ENCODE data around the gene CERK. TPM values are rescaled to one million over a fixed set of nuclear protein-coding genes. Genes with fewer than 3 reads are reported as not detected.

Gene CERK
- total RNA-seq, 1 donor from 2014 or later: 50.7 TPM

DNA sequence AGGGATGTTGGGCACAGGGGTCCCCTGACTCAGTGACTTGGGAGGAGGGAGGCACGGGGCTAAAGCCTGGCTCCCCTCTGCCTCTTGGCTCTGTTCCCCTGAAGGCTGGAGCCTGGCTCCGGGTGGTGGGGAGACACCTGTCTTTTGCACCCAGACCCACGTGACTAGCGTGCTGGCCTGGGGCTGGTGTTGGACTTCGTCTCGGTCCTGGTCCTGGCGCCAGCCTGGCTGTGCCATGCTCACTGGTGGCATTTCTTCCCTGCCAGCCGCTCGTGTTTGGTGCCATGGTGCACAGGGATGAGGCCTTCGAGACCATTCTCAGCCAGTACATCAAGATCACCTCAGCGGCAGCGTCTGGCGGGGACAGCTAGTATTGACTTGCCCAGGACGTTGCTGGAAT is 61.2 kb downstream of the CERK start:
- Mint-ChIP-seq H3K36me3 (no peaks in the 10 kb centered on the region), H3K27me3 (ENCODE audit: low read depth) (no peaks in the 10 kb centered on the region), H3K27ac (no peak overlapping the region), H3K4me3 (no peak overlapping the region), H3K4me1 (no peaks in the 10 kb centered on the region), H3K9me3 (no peaks in the 10 kb centered on the region)
- TF ChIP-seq, protein P1, sequence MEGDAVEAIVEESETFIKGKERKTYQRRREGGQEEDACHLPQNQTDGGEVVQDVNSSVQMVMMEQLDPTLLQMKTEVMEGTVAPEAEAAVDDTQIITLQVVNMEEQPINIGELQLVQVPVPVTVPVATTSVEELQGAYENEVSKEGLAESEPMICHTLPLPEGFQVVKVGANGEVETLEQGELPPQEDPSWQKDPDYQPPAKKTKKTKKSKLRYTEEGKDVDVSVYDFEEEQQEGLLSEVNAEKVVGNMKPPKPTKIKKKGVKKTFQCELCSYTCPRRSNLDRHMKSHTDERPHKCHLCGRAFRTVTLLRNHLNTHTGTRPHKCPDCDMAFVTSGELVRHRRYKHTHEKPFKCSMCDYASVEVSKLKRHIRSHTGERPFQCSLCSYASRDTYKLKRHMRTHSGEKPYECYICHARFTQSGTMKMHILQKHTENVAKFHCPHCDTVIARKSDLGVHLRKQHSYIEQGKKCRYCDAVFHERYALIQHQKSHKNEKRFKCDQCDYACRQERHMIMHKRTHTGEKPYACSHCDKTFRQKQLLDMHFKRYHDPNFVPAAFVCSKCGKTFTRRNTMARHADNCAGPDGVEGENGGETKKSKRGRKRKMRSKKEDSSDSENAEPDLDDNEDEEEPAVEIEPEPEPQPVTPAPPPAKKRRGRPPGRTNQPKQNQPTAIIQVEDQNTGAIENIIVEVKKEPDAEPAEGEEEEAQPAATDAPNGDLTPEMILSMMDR (IDR thresholded peaks at IDR 0.05; ENCODE audit: unreplicated experiment): no peak
- DNase-seq (ENCODE audit: low spot score in 2 of 2, unreplicated experiment in 2 of 2): no peak

DNA sequence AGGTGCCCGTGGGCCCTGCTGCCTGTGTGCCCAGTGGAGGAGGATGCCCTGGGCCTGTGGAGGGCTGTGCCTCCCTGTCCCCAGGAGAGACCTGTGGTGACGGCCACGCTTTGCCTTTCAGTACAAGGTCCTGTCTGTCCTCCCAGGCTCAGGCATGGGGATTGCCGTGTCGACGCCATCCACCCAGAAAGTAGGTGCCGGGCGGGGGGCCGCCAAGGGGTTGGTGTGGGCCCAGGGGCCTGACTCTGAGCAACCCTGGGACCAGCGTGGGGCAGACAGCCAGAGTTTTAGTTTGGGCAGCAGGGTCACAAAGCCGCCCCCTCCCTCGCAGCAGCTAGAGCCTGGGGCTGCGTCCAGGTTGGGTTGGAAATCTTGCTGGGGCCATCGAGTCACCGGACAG is 61.6 kb downstream of the CERK start:
- H3K36me3 Mint-ChIP-seq: no peaks in the 10 kb centered on the region
- no peaks in the 10 kb centered on the region for H3K9me3 Mint-ChIP-seq
- H3K4me1 Mint-ChIP-seq: no peaks in the 10 kb centered on the region

GRCh38 chr22:46675938-46676337 is 62.1 kb downstream of the CERK start:
- Mint-ChIP-seq H3K27ac (no peak overlapping the region), H3K27me3 (ENCODE audit: low read depth) (no peaks in the 10 kb centered on the region), H3K4me3 (no peak overlapping the region), H3K36me3 (no peaks in the 10 kb centered on the region), H3K9me3 (no peaks in the 10 kb centered on the region), H3K4me1 (no peaks in the 10 kb centered on the region)
- no peak for DNase-seq (ENCODE audit: low spot score in 2 of 2, unreplicated experiment in 2 of 2)
- TF ChIP-seq, protein P1 (IDR thresholded peaks at IDR 0.05; ENCODE audit: unreplicated experiment): no peak

More for the DNA sequence above, 61.6 kb downstream of the CERK start:
- DNase-seq (ENCODE audit: low spot score in 2 of 2, unreplicated experiment in 2 of 2): no peak
- TF ChIP-seq, protein P1 (IDR thresholded peaks at IDR 0.05; ENCODE audit: unreplicated experiment): no peak
- Mint-ChIP-seq H3K27ac (no peak overlapping the region), H3K27me3 (ENCODE audit: low read depth) (no peaks in the 10 kb centered on the region), H3K4me3 (no peak overlapping the region)

- TF ChIP-seq, protein P1 (IDR thresholded peaks at IDR 0.05; ENCODE audit: unreplicated experiment): no peak
- H3K4me1 Mint-ChIP-seq: no peaks in the 10 kb centered on the region
- no peaks in the 10 kb centered on the region for H3K9me3 Mint-ChIP-seq
- H3K36me3 Mint-ChIP-seq: no peaks in the 10 kb centered on the region
- H3K4me3 Mint-ChIP-seq: no peak overlapping the region
- DNase-seq (ENCODE audit: low spot score in 2 of 2, unreplicated experiment in 2 of 2): no peak
- no peak overlapping the region for H3K27ac Mint-ChIP-seq
- no peaks in the 10 kb centered on the region for H3K27me3 Mint-ChIP-seq (ENCODE audit: low read depth)
Observed at GRCh38 chr22:46675479-46675878, 62.6 kb downstream of the CERK start.

DNA sequence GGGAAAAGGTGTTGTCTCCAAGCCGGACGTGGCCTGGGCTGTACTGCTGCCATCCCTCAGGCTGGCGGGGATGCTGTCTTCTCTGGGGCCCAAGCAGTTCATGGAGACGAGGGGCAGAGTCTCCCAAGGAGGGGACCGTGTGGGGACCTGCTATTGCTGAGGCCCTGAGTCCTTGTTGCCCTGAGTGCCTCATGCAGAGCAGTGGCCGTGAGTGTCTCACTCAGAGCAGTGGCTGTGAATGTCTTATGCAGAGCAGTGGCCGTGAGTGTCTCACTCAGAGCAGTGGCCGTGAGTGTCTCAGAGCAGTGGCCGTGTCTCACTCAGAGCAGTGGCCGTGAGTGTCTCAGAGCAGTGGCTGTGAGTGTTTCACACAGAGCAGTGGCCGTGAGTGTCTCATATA is 63.1 kb downstream of the CERK start:
- H3K27ac Mint-ChIP-seq: no peak overlapping the region
- H3K9me3 Mint-ChIP-seq: no peaks in the 10 kb centered on the region
- peaks cover under 1% of the 10 kb centered on the region for H3K36me3 Mint-ChIP-seq
- no peak for DNase-seq (ENCODE audit: low spot score in 2 of 2, unreplicated experiment in 2 of 2)
- TF ChIP-seq, protein P1 (IDR thresholded peaks at IDR 0.05; ENCODE audit: unreplicated experiment): no peak
- H3K27me3 Mint-ChIP-seq (ENCODE audit: low read depth): no peaks in the 10 kb centered on the region
- H3K4me3 Mint-ChIP-seq: no peak overlapping the region
- H3K4me1 Mint-ChIP-seq: no peaks in the 10 kb centered on the region

DNA sequence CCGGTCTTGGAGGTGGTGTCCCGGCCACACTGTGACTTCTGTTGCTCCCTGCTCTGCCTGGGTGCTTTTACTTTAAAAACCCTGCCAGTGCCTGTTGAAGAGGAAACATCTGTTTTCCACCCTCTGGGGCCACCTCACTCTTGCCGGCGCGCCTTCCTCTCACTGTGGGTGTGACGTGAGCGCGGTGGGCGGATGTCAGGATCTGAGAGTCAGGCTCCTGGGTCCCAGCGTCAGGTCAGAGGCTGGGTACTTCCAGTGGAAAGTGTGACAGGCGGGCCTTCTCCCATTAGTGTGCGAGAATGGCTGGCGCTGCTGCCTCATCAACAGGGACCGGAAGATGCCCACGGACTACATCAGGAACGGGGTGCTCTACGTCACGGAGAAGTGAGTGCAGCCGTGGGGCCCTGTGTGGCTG is 63.7 kb downstream of the CERK start:
- DNase-seq (ENCODE audit: low spot score in 2 of 2, unreplicated experiment in 2 of 2): no peak

More for the DNA sequence above, 63.7 kb downstream of the CERK start:
- H3K36me3 Mint-ChIP-seq: peaks cover 2% of the 10 kb centered on the region
- no peaks in the 10 kb centered on the region for H3K27me3 Mint-ChIP-seq (ENCODE audit: low read depth)
- H3K9me3 Mint-ChIP-seq: no peaks in the 10 kb centered on the region
- no peak overlapping the region for H3K27ac Mint-ChIP-seq
- TF ChIP-seq, protein P1 (IDR thresholded peaks at IDR 0.05; ENCODE audit: unreplicated experiment): no peak
- H3K4me3 Mint-ChIP-seq: no peak overlapping the region
- H3K4me1 Mint-ChIP-seq: no peaks in the 10 kb centered on the region

Measured in mesothelial cell of epicardium (in vitro differentiated cells).